Dedifferentiated amniotic fluid mesenchymal stem cell (primary cell): ENCODE data around the gene NAV2.
A peak's percentile ranks its signal among the peaks of the same experiment; 100 is the strongest.

Experiments
- DNase-seq: peaks from one replicate; pipeline ENCODE4 v3.0.0-alpha.2; 2016; ENCODE audit errors: extremely low spot score

Gene NAV2

GRCh38 chr11:20051469-20052399 is 339.1 kb downstream of the NAV2 start:
- DNase-seq, result no peak

- no peak for DNase-seq
Observed at GRCh38 chr11:20053572-20053971, 340.9 kb downstream of the NAV2 start.

- no peak for DNase-seq
Observed at GRCh38 chr11:20054584-20054983, 341.9 kb downstream of the NAV2 start.

GRCh38 chr11:20055312-20055711 is 342.7 kb downstream of the NAV2 start:
- no peak for DNase-seq

- DNase-seq, result no peak
Observed at GRCh38 chr11:20056109-20056949, 343.7 kb downstream of the NAV2 start.

GRCh38 chr11:20056950-20057943 is 344.6 kb downstream of the NAV2 start:
- peak; percentile 31 for DNase-seq

- no peak for DNase-seq
Observed at GRCh38 chr11:20058749-20059458, 346.3 kb downstream of the NAV2 start.

- no peak for DNase-seq
Observed at GRCh38 chr11:20059587-20060021, 347.0 kb downstream of the NAV2 start.

- no peak for DNase-seq
Observed at GRCh38 chr11:20060181-20060580, 347.5 kb downstream of the NAV2 start.

- no peak for DNase-seq
Observed at GRCh38 chr11:20060647-20061205, 348.1 kb downstream of the NAV2 start.

GRCh38 chr11:20061776-20062175 is 349.1 kb downstream of the NAV2 start:
- no peak for DNase-seq

GRCh38 chr11:20064961-20065405 is 352.3 kb downstream of the NAV2 start:
- DNase-seq, result no peak

GRCh38 chr11:20065406-20065805 is 352.8 kb downstream of the NAV2 start:
- no peak for DNase-seq

- no peak for DNase-seq
Observed at GRCh38 chr11:20066013-20066782, 353.6 kb downstream of the NAV2 start.

GRCh38 chr11:20066783-20067156 is 354.1 kb downstream of the NAV2 start:
- no peak for DNase-seq

- DNase-seq, result no peak
Observed at GRCh38 chr11:20067665-20068064, 355.0 kb downstream of the NAV2 start.

GRCh38 chr11:20068691-20069090 is 356.1 kb downstream of the NAV2 start:
- DNase-seq, result no peak

GRCh38 chr11:20070459-20070858 is 357.8 kb downstream of the NAV2 start:
- no peak for DNase-seq

- DNase-seq, result no peak
Observed at GRCh38 chr11:20075627-20076026, 363.0 kb downstream of the NAV2 start.

GRCh38 chr11:20078846-20079245 is 366.2 kb downstream of the NAV2 start:
- no peak for DNase-seq
